NCI-H345 treated with DMSO at 0.1 percent for 48 hours (cell line): ENCODE measurements around the gene ARHGAP26.
"Not testable (repeated sequence)": the region's sequence is repeated elsewhere in the genome, so short reads cannot be mapped to it uniquely, and the experiment has no call there.

Experiments used
- DNase-seq: peaks from one replicate; lab custom pipeline; 2025; ENCODE audit not compliant: unreplicated experiment; lab: John Stamatoyannopoulos, UW

The ARHGAP26 gene

DNA sequence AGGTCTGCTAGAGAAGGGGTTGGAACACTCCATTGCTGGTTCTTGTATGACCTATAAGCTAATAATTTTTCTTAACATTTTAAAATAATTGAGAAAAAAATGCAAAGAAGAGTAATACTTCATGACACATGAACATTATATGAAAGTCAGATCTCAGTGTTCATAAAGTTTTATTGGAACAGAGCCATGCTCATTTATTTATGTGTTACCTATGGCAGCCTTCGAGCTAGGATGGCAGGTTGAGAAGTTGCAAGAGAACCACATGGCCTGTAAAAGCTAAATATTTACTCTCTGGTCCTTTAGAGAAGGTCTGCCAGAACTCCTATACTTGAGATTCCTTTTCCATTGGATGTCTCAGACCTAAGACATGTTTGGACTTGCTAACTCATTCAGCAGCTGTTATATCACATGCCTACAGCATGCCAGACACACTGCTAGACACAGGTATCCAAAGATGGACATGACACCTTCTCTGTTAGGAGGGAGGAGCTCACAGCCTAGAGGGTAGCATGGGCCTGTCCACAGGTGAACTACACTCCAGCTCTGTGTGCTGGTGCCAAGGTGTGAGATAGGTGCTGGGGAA is 304.3 kb downstream of the ARHGAP26 start:
- no peak for DNase-seq

- no peak for DNase-seq
Measured at GRCh38 chr5:143076377-143076776, 306.2 kb downstream of the ARHGAP26 start.

DNA sequence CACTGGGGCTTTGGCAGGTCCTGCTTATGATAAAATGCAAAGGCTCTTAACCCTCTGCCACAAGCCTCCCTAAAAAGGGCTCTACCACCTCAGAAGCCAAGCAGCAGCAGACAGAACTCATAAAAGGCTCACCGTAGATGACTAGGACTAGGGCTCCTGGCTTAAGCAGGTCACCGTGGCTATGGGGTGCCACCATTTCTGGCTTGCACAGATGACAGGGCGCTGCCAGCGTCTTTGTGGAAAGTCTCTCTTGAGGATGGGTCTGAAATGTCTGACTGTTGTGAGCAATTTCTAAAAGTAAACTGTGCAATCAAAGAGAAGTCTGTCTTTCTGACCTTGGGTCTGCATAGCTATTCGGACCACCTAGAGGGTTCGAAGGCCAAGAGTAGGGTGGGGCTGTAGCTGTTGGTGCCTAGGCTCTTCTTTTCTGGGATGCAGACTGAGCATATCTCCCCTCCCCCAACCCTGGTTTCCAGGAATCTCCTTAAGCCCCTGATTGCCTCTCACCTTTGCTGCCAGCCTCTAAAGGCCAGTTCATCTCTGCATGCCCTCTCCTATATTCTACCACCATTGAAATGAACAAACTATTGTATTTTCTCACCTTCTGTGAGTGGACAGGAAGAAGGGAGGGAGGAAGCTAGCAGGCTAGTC is 307.4 kb downstream of the ARHGAP26 start:
- no peak for DNase-seq

DNA sequence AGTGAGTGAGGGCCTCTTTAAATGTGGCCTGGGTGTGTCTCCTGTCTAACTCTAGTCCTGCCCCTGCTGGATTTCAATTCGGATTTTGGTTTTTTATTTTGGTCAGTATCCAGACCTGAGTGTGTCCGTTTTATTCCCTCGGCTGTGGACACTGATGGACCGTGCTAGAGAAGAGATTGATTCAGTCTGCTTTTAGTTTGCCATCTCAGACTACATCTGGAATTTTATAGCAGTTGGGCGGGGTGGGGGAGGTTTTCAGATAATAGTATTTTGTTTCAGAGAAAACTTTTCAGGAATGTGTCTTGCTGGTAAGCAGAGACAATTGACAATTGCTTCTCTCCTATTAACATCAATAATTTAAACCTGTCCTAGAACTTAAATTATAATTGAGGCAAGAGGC is 308.1 kb downstream of the ARHGAP26 start:
- DNase-seq, result no peak

DNA sequence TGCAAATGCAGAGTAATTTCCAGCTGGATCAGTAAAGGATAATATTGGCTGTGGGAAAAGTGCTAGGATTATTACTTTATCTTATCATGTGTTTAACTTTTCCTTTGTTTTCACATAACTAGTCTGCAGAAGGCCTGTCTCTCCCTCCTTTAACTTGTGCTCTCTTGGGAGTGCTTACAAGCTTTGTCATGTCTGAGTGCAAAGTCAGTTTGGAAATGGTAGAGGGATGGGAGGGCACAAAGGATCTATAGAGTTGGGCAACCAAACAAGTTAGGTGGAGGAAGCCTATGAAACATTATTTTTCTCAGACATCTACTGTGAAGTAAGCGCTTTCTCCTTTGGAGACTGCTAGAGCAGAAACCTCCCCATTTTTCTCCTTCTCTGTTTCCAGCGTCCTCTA is 308.8 kb downstream of the ARHGAP26 start:
- DNase-seq, result no peak

DNA sequence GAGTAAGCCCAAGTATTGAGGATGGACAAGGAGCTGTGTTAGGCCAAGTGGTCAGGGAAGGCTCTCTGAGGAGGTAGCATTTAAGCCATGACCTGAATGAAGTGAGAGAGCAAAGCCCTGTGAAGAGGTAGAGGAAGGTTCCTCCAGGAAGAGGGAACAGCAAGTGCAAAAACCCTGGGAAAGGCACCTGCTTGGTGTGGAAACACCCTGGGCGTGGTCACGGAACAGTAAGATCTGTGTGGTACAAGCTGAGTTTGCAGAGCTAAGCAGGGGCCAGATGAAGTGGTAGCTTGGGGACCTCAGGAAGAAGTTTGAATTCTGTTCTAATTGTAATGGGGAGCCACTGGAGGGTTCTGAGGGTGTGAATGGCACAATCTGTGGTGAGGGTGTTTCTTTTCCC is 310.2 kb downstream of the ARHGAP26 start:
- no peak for DNase-seq

DNA sequence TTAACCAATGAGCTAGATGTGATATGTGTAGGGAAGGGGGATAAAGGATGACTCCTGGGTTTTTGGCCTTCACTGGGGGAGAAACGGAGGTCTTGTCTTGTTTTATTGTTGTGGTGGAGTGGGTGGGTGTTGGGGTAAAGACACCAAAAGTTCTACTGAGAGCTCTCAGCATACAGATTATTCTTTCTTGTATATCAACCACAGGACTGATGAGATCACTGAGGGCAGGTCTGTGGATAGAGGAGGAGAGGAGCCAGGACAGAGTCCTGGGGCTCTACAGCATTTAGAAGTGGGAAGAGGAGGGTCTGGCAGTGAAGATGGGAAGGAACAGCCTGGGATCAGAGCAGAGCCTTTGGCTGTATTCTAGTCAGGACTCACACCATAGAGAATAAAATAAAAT is 310.8 kb downstream of the ARHGAP26 start:
- no peak for DNase-seq

DNA sequence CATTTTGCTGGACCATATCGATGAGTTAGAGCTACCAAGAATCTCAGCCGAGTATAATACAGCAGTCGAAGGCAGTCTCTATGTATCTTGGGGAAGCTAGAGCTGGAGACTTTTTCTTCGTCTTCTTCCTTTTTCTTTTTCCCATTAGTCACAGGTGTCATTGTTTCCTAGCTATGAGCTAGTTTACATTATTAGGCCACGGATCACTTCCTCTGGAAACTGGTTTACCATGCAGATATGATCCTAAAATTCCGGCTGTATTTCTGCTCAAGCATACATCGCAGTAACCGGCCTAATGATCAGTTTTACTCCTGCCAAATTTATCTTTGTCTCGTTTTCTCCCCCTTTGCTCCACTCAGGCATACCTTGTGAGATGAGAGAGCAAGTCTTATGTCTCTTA is 312.8 kb downstream of the ARHGAP26 start:
- DNase-seq, result no peak

- no peak for DNase-seq
Measured at GRCh38 chr5:143084407-143084806, 314.2 kb downstream of the ARHGAP26 start.

- DNase-seq, result no peak
Measured at GRCh38 chr5:143085319-143085917, 315.2 kb downstream of the ARHGAP26 start.

- DNase-seq, result no peak
Measured at GRCh38 chr5:143086546-143086907, 316.4 kb downstream of the ARHGAP26 start.

GRCh38 chr5:143086908-143087637 is 316.9 kb downstream of the ARHGAP26 start:
- no peak for DNase-seq

- not testable (repeated sequence) for DNase-seq
Measured at GRCh38 chr5:143088702-143089101, 318.5 kb downstream of the ARHGAP26 start.

GRCh38 chr5:143090044-143090443 is 319.9 kb downstream of the ARHGAP26 start:
- DNase-seq, result not testable (repeated sequence)

DNA sequence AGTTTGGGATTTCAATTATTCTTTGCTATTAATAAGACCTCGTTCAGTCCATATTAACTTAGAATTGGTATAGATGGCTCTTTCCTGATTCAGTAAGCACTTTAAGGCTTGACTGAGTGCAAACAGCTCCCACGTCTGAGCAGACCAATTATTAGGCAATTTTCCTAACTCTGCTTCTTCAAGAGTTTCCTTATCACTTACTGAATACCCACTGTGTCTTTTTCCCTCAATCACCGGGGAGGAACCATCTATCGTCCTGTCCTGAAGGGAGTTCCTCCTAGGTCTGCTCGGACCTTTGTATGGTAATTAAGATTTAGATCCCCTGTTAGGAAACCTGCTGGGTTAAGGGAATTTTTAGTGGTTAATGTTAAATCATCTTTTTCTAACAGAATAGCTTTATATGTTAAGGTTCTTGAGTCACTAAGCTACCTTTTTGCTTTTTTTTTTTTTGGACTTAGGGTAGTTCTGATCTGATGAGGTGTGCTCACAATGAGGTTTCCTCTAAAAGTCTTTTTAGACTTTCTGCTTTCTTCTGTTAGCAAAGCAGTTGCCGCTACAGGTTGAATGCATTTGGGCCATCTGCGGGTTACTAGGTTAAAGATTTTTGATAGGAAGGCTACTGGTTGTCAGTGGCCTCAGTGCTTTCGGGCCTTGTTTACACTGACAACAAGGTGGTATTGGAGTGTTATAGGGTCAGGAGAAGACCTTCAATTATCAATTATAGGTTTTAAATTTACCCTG is 322.7 kb downstream of the ARHGAP26 start:
- DNase-seq, result not testable (repeated sequence)

- no peak for DNase-seq
Measured at GRCh38 chr5:143093452-143094086, 323.4 kb downstream of the ARHGAP26 start.

DNA sequence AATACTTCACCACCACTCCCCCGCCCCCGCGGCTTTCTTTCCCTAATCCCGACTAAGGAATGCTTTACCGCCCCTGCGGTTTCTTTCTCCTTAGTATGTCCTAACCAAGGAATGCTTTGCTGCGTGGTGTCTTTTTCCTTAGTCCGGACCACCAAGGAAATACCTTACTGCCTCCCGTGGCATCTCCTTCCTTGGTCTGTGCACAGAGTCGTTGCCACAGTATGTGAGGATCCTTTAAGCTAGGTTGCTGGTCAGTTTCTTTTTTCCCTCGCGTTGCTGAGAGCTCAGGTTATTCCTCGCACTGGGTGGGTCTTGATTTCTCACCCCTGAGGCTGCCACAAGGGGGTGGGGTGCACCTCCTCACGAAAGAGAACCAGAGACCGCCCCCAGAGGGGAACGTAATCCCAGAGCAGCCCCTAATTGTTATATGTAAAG is 323.9 kb downstream of the ARHGAP26 start:
- DNase-seq, result no peak

DNA sequence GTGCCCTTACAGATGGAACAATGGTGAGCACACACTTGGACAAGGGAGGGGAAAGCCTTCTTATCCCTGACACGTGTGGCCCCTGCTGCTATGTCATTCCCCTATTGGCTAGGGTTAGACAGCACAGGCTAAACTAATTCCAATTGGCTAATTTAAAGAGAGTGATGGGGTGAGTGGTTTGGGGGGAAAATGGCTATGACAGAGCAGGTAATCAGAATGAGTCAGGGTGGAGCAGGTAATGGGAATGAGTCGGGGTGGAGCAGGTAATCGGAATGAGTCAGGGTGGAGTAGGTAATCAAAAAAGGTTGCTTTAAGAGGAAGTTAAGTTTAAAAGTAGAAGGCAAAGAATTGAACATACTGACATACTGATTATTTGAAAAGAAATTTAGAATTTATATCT is 324.4 kb downstream of the ARHGAP26 start:
- DNase-seq, result not testable (repeated sequence)

GRCh38 chr5:143101121-143101520 is 330.9 kb downstream of the ARHGAP26 start:
- DNase-seq, result no peak

DNA sequence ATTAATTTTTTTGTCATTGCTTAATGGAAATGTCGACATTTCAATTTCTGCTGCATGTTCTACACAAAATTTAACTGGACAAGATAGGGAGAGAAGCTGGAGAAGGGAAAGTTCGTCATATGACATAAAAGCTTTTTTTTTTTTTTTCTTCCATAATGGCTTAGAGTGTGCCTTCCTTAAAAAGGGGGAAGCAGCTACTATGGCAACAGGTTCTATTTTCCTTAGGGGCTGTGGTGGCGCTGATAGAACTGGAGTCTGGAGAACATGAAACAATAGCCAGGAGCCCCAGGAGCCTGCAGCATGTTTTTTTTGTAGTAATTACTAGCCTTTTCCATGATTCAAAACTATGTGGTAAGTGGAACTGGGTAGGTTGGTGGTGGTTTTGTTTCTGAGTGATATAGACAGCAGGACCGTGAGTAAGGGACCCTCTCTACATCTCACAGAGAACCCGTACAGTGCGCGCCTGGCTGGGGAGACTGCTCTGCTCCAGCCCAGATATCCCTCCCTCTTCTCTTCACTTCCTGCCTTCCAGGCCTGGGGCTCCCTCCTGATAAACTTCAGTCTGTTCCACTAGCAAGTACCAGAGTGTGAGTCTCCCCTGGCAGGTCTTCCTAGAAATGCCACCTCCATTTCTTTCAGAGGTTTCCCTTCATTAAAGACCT is 331.7 kb downstream of the ARHGAP26 start:
- no peak for DNase-seq
